ENCODE results near the gene AIPL1. TPM values are rescaled to one million over a fixed set of nuclear protein-coding genes. Genes with fewer than 3 reads are reported as not detected.

The AIPL1 gene
- total and polyA plus RNA-seq, 2 of the 13 experiments (the other 11 are each of a cell fraction or from before 2014, with no cell fraction given): not detected

DNA sequence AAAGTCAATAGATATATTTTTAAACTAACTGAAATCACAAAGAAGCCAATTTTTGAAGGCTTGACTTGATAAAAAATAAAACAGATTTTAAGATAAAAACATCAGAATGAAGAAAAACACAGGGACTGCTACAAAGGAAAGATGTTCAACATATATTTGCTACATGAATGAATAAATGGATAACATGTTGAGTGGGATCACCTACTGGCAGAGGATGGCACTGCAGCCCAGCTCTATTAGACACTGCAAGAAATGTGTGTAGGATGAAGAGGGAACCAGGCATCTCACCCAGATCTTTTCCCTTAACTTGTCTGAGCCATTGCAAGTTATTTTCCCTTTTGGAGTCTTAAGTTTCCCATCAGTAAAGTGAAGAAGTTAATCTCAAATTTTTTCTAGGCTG is 4.2 kb downstream of the AIPL1 start (continued):
- TF ChIP-seq, protein P1, sequence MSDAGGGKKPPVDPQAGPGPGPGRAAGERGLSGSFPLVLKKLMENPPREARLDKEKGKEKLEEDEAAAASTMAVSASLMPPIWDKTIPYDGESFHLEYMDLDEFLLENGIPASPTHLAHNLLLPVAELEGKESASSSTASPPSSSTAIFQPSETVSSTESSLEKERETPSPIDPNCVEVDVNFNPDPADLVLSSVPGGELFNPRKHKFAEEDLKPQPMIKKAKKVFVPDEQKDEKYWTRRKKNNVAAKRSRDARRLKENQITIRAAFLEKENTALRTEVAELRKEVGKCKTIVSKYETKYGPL (CRISPR knock-in tag; IDR thresholded peaks at IDR 0.05): no peak

DNA sequence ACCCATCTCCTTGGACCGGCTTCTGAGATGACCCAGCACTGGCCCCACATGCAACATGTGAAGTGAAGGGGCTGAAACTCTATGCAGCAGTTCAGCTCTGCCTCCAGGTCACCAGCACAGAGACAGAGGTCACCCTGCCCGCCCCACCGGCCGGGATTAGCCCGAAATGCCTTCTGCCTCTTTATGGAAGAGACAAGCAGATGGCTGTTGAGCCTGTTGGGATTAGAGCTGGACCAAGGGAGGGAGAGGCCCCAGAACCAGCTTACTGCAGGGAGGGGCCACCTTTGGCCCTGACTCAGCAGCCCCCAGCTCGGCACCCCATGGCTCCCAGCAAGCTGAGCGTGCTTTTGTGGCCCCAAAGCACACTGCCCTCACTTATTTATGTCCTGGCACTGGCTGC is 5.7 kb downstream of the AIPL1 start:
- H3K4me1 ChIP-seq (ENCODE audit: insufficient read depth, low read length): no peaks in the 10 kb centered on the region
- POLR2A ChIA-PET: no interaction called here
- ATAC-seq (no peak), DNase-seq (ENCODE audit: low spot score) (no peak), FAIRE-seq (no peak)
- no peak overlapping the region for H3K9ac ChIP-seq (ENCODE audit: insufficient read depth, low read depth, low read length)
- no peak overlapping the region for H3K27ac ChIP-seq (ENCODE audit: extremely low read length, insufficient read depth, low read length)
- H3K9me3 ChIP-seq (ENCODE audit: low read length): peaks cover 13% of the 10 kb centered on the region
- peaks cover 2 to 7% of the 10 kb centered on the region in 2 experiments; a peak in 3 of 5 replicates for H3K27me3 ChIP-seq (ENCODE audit: control insufficient read depth in 1 of 2, insufficient read depth in 2 of 2, low read length in 2 of 2)
- no peak overlapping the region for H3K4me2 ChIP-seq (ENCODE audit: low read depth, low read length)
- no peaks in the 10 kb centered on the region for H3K36me3 ChIP-seq (replicated peaks in 1 of 2; ENCODE audit: control insufficient read depth in 1 of 2, insufficient read depth in 2 of 2, low read length in 2 of 2)
- H4K20me1 ChIP-seq (ENCODE audit: insufficient read depth, low read length): no peaks in the 10 kb centered on the region
- CTCF ChIA-PET (ENCODE audit: low intra/inter-chr PET ratio, low total read pairs): no interaction called here
- TF ChIP-seq, protein P2, sequence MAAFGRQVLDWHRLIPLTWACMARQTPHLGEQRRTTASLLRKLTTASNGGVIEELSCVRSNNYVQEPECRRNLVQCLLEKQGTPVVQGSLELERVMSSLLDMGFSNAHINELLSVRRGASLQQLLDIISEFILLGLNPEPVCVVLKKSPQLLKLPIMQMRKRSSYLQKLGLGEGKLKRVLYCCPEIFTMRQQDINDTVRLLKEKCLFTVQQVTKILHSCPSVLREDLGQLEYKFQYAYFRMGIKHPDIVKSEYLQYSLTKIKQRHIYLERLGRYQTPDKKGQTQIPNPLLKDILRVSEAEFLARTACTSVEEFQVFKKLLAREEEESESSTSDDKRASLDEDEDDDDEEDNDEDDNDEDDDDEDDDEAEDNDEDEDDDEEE (CRISPR knock-in tag; IDR thresholded peaks at IDR 0.05): no peak
- no peak for TF ChIP-seq SP140L (CRISPR knock-in tag; IDR thresholded peaks at IDR 0.05; ENCODE audit: borderline replicate concordance)
- no peak for TF ChIP-seq SOX5 (CRISPR knock-in tag; IDR thresholded peaks at IDR 0.05; ENCODE audit: borderline replicate concordance)
- TF ChIP-seq ZNF792 (CRISPR knock-in tag; IDR thresholded peaks at IDR 0.05): no peak
- TF ChIP-seq, protein P3, sequence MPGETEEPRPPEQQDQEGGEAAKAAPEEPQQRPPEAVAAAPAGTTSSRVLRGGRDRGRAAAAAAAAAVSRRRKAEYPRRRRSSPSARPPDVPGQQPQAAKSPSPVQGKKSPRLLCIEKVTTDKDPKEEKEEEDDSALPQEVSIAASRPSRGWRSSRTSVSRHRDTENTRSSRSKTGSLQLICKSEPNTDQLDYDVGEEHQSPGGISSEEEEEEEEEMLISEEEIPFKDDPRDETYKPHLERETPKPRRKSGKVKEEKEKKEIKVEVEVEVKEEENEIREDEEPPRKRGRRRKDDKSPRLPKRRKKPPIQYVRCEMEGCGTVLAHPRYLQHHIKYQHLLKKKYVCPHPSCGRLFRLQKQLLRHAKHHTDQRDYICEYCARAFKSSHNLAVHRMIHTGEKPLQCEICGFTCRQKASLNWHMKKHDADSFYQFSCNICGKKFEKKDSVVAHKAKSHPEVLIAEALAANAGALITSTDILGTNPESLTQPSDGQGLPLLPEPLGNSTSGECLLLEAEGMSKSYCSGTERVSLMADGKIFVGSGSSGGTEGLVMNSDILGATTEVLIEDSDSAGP (CRISPR knock-in tag; IDR thresholded peaks at IDR 0.05; ENCODE audit: borderline replicate concordance): no peak
- no peak for TF ChIP-seq SETDB1 (CRISPR knock-in tag; IDR thresholded peaks at IDR 0.05; ENCODE audit: borderline replicate concordance)
- no peak for TF ChIP-seq ZEB1 (IDR thresholded peaks at IDR 0.05; ENCODE audit: insufficient replicate concordance, low read depth)
- no peak for TF ChIP-seq ZNF367 (CRISPR knock-in tag; IDR thresholded peaks at IDR 0.05; ENCODE audit: borderline replicate concordance)
- no peak for TF ChIP-seq SIN3B (IDR thresholded peaks at IDR 0.05; ENCODE audit: low read length)
- TF ChIP-seq ERF (CRISPR knock-in tag; IDR thresholded peaks at IDR 0.05): no peak
- no peak for TF ChIP-seq ZFX (CRISPR knock-in tag; IDR thresholded peaks at IDR 0.05; ENCODE audit: low read depth)
- no peak for TF ChIP-seq MED1 (CRISPR knock-in tag; IDR thresholded peaks at IDR 0.05)
- TF ChIP-seq, protein P4, sequence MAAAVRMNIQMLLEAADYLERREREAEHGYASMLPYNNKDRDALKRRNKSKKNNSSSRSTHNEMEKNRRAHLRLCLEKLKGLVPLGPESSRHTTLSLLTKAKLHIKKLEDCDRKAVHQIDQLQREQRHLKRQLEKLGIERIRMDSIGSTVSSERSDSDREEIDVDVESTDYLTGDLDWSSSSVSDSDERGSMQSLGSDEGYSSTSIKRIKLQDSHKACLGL (CRISPR knock-in tag; IDR thresholded peaks at IDR 0.05): no peak
- in situ Hi-C loops (cut with HindIII; ENCODE audit: extremely low pct_ligation_motif_present, low pct_unique_long_range_greater_than_20kb): no loop called here
- intact Hi-C loops (cut with micrococcal nuclease; ENCODE audit: unreplicated experiment): no loop called here
- no peaks in the 10 kb centered on the region for H3K79me2 ChIP-seq (ENCODE audit: insufficient read depth, low read length)
- 0% methylated on average over 2 of the region's 7 CpGs for WGBS (ENCODE audit: low lambda C conversion rate)
- BruUV-seq (replicated peaks): no TSS peak
- no peak overlapping the region for H3K4me3 ChIP-seq (replicated peaks in 1 of 3; ENCODE audit: insufficient read depth in 1 of 3, low read depth in 2 of 3, low read length in 3 of 3)
- no peak overlapping the region for H2AFZ ChIP-seq (ENCODE audit: low read length)
